Panc1 (cell line): Measurements from ENCODE around the gene TRABD2A.

ENCODE experiments used
- TCF7L2 ChIP-seq: IDR thresholded peaks from 2 replicates; pipeline ENCODE4 v1.6.1; 2011; ENCODE audit warnings: mild to moderate bottlenecking, low read depth, low read length, inconsistent platforms
- TF ChIP-seq, protein P1 (sequence below): fragments of 450-650 bp; IDR thresholded peaks from 2 replicates; pipeline ENCODE4 v1.5.1; 2017; ENCODE audit warnings: mild to moderate bottlenecking
- TF ChIP-seq, protein P2 (sequence below), 2 experiments: IDR thresholded peaks; 2 replicates each; pipeline ENCODE4 v1.6.1; 2011 to 2012; ENCODE audit warnings: low read depth in 2 of 2, control low read depth in 1 of 2, low read length in 1 of 2, mild to moderate bottlenecking in 1 of 2, moderate library complexity in 1 of 2; ENCODE audit not compliant: insufficient read depth in 1 of 2

DNA sequence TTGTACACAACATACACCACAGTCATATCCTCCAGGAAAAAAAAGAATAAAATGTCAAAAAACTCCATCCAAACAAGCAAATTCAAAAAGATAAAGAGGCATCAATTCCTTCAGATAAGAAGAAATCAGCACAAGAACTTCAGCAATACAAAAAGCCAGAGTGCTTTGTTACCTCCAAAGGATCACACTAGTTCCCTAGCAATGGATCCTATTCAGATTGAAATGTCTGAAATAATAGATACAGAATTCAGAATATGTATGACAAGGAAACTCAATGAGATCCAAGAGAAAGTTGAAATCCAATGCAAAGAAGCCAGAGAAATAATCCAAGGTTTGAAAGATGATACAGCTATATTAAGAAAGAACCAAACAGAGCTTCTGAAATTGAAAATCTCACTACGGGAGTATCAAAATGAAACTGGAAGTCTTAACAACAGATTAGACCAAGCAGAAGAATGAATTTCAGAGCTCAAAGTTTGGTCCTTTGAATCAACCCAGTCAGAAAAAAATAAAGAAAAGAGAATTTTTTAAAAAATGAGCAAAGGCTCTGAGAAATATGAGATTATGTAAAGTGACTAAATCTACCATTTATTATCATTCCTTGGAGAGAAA lies 80.6 kb downstream of the TRABD2A start:
- TF ChIP-seq, protein P1, sequence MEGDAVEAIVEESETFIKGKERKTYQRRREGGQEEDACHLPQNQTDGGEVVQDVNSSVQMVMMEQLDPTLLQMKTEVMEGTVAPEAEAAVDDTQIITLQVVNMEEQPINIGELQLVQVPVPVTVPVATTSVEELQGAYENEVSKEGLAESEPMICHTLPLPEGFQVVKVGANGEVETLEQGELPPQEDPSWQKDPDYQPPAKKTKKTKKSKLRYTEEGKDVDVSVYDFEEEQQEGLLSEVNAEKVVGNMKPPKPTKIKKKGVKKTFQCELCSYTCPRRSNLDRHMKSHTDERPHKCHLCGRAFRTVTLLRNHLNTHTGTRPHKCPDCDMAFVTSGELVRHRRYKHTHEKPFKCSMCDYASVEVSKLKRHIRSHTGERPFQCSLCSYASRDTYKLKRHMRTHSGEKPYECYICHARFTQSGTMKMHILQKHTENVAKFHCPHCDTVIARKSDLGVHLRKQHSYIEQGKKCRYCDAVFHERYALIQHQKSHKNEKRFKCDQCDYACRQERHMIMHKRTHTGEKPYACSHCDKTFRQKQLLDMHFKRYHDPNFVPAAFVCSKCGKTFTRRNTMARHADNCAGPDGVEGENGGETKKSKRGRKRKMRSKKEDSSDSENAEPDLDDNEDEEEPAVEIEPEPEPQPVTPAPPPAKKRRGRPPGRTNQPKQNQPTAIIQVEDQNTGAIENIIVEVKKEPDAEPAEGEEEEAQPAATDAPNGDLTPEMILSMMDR = no peak
- TF ChIP-seq, protein P2, sequence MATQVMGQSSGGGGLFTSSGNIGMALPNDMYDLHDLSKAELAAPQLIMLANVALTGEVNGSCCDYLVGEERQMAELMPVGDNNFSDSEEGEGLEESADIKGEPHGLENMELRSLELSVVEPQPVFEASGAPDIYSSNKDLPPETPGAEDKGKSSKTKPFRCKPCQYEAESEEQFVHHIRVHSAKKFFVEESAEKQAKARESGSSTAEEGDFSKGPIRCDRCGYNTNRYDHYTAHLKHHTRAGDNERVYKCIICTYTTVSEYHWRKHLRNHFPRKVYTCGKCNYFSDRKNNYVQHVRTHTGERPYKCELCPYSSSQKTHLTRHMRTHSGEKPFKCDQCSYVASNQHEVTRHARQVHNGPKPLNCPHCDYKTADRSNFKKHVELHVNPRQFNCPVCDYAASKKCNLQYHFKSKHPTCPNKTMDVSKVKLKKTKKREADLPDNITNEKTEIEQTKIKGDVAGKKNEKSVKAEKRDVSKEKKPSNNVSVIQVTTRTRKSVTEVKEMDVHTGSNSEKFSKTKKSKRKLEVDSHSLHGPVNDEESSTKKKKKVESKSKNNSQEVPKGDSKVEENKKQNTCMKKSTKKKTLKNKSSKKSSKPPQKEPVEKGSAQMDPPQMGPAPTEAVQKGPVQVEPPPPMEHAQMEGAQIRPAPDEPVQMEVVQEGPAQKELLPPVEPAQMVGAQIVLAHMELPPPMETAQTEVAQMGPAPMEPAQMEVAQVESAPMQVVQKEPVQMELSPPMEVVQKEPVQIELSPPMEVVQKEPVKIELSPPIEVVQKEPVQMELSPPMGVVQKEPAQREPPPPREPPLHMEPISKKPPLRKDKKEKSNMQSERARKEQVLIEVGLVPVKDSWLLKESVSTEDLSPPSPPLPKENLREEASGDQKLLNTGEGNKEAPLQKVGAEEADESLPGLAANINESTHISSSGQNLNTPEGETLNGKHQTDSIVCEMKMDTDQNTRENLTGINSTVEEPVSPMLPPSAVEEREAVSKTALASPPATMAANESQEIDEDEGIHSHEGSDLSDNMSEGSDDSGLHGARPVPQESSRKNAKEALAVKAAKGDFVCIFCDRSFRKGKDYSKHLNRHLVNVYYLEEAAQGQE (IDR thresholded peaks at IDR 0.05; ENCODE audit: insufficient read depth in 1 of 2, low read depth in 2 of 2, low read length in 1 of 2) = no peak
- TF ChIP-seq TCF7L2 = no peak
